Effector memory CD8-positive, alpha-beta T cell (primary cell): Measurements from ENCODE around the gene AGAP1.
A peak's percentile ranks its signal among the peaks of the same experiment; 100 is the strongest.

Source experiments
- ATAC-seq: fragments of 150-1000 bp; cut with Tn5 transposase; replicated peaks from 2 replicates; pipeline ENCODE4 v1.10.0; 2021; ENCODE audit warnings: mild to moderate bottlenecking, moderate library complexity
- DNase-seq, 3 experiments: peaks; one replicate each; pipeline ENCODE4 v3.0.0; 2021
- H3K27ac Mint-ChIP-seq, 2 donors: one replicate each; pipeline ENCODE4 v1.8.0; 2022; ENCODE audit warnings: mild to moderate bottlenecking in 2 of 2, mixed read lengths in 2 of 2, moderate library complexity in 2 of 2
- H3K27me3 Mint-ChIP-seq, 2 donors: one replicate each; pipeline ENCODE4 v1.8.0; 2022; ENCODE audit warnings: mixed read lengths in 2 of 2
- H3K36me3 Mint-ChIP-seq: one replicate; pipeline ENCODE4 v1.8.0; 2022; ENCODE audit warnings: mild to moderate bottlenecking, moderate library complexity, mixed read lengths; ENCODE audit not compliant: insufficient read depth
- H3K4me1 Mint-ChIP-seq, 2 donors: one replicate each; pipeline ENCODE4 v1.8.0; 2022; ENCODE audit warnings: low read depth in 2 of 2, mixed read lengths in 2 of 2
- H3K4me3 Mint-ChIP-seq, 2 donors: one replicate each; pipeline ENCODE4 v1.8.0; 2022; ENCODE audit warnings: mild to moderate bottlenecking in 2 of 2, mixed read lengths in 2 of 2, moderate library complexity in 2 of 2
- H3K9me3 Mint-ChIP-seq, 2 donors: one replicate each; pipeline ENCODE4 v1.8.0; 2022; ENCODE audit warnings: mixed read lengths in 2 of 2

AGAP1 gene

GRCh38 chr2:235495373-235496238 lies 1.8 kb downstream of the AGAP1 start:
- Mint-ChIP-seq H3K4me3 (peak overlapping the region; percentile 72 to 78), H3K36me3 (peaks cover 6% of the 10 kb centered on the region), H3K4me1 (peaks cover 11 to 14% of the 10 kb centered on the region in 2 donors), H3K9me3 (no peaks in the 10 kb centered on the region), H3K27me3 (peaks cover 30 to 47% of the 10 kb centered on the region in 2 donors), H3K27ac (peak overlapping the region in 1 of 2 donors; percentile 55)
- DNase-seq (no peak), ATAC-seq (no peak)

- Mint-ChIP-seq H3K4me1 (peaks cover 13 to 17% of the 10 kb centered on the region in 2 donors), H3K27me3 (peaks cover 30 to 51% of the 10 kb centered on the region in 2 donors), H3K9me3 (no peaks in the 10 kb centered on the region), H3K4me3 (peak overlapping the region; percentile 35 to 78), H3K27ac (no peak overlapping the region), H3K36me3 (peaks cover 6% of the 10 kb centered on the region)
- DNase-seq: no peak
- ATAC-seq: no peak
Observed at GRCh38 chr2:235496239-235496621, 2.4 kb downstream of the AGAP1 start.

GRCh38 chr2:235497096-235497495 lies 3.3 kb downstream of the AGAP1 start:
- H3K4me3 Mint-ChIP-seq: no peak overlapping the region
- no peaks in the 10 kb centered on the region for H3K9me3 Mint-ChIP-seq
- peaks cover 20 to 24% of the 10 kb centered on the region in 2 donors for H3K4me1 Mint-ChIP-seq

DNA sequence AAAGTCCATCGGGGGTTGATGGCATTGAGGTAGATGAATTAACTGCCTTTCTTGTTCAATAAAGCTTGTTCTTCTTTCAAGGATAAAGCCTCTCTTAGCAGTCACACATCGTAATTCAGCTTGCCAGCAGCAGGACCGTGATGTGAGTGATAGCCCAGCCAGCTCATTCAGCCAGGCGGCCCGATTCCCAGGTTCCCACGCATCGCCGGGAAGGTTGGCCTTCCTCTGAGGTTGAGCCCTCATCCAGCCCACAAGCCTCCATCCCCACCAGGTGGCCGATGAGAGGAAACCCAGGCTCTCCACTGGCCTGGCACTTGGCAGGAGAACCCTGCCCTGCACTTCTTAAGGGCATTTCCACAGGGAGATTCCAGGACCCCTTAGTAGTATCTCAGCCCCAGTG lies 4.7 kb downstream of the AGAP1 start:
- Mint-ChIP-seq H3K4me1 (peaks cover 17 to 20% of the 10 kb centered on the region in 2 donors), H3K9me3 (no peaks in the 10 kb centered on the region), H3K36me3 (peaks cover 6% of the 10 kb centered on the region), H3K27ac (no peak overlapping the region), H3K27me3 (peaks cover 16 to 32% of the 10 kb centered on the region in 2 donors), H3K4me3 (no peak overlapping the region)
- DNase-seq (no peak), ATAC-seq (no peak)

More at GRCh38 chr2:235497096-235497495, 3.3 kb downstream of the AGAP1 start:
- ATAC-seq (no peak), DNase-seq (no peak)
- H3K36me3 Mint-ChIP-seq: peaks cover 6% of the 10 kb centered on the region
- H3K27ac Mint-ChIP-seq: no peak overlapping the region
- peaks cover 27 to 45% of the 10 kb centered on the region in 2 donors for H3K27me3 Mint-ChIP-seq

DNA sequence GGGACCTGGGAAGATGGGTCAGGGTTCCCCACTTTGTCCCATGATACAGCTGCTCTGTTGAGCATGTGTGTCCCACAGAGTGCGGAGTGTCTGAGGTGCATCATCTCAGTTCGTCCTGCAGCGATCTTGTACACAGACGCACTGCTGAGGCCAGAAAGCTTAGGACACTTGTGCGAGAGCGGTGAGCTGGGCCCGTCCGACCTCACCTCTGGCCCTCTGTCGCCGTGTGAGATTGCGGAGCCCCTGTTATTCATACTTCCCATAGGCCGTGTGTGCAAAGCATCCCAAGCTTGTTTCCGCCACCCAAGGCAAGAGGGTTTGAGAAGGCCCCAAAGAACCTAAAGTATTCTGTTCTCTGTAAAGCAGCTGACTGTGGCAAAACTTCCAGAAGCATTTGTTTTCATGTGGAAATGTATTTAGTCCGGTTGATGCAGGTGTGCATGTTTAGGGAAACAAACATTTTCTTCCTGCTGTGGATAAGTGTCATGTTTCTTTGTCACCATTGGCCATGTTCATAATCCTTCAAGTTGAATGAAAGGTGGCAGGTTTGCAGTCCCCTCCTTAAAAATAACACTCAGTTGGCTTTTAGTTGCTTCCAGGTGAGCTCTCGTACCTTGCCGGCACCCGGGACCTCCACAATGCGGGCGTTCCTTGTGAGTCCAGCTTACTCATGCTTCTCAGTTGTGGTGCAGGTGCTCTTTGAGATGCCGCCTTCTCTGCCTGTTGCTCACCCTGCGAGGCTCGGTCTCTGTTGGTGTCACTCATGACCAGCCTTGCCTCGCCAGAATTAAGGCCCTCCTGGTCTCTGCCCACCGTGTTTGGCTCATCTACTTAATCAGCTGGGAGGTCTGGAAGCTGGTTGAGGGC lies 5.3 kb downstream of the AGAP1 start:
- Mint-ChIP-seq H3K27ac (no peak overlapping the region), H3K9me3 (no peaks in the 10 kb centered on the region), H3K4me1 (peaks cover 17 to 20% of the 10 kb centered on the region in 2 donors), H3K27me3 (peaks cover 16 to 32% of the 10 kb centered on the region in 2 donors), H3K4me3 (no peak overlapping the region), H3K36me3 (peaks cover 6% of the 10 kb centered on the region)
- DNase-seq (no peak), ATAC-seq (no peak)

DNA sequence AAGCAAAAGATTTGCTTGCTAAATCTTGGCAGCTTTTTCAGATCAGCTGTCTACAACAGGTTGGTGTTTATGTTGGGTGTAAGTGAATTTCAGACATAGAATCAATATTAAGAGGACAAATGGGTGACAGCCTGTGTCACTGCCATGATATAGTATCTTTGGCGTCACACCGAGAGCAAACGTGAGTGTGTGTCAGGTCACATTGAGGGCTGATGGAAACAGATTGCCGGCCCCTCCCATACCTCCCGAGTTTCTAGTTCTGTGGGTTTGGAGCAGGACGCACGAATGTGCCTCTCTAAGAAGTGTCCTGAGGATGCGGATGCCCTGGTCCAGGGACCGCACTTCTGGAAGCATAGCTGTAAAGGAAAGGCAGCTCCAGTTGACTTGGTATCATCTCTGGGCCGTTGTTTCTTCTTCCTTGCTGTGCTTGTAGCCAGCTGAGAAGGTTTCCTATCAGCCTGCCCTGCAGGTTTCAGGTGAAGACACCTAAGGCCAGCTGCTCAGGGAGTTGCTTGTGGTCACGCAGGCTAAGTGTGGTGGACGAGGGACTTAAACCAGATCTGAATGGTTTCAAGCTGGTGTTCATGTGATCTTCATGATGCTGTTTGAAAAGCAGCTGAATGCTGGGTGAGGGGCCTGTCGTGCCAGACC lies 6.4 kb downstream of the AGAP1 start:
- Mint-ChIP-seq H3K27ac (no peak overlapping the region), H3K4me1 (peaks cover 20 to 22% of the 10 kb centered on the region in 2 donors), H3K36me3 (peaks cover 4% of the 10 kb centered on the region), H3K27me3 (peaks cover 19 to 37% of the 10 kb centered on the region in 2 donors), H3K9me3 (no peaks in the 10 kb centered on the region), H3K4me3 (peak overlapping the region in 1 of 2 donors; percentile 29)
- no peak for DNase-seq
- no peak for ATAC-seq

DNA sequence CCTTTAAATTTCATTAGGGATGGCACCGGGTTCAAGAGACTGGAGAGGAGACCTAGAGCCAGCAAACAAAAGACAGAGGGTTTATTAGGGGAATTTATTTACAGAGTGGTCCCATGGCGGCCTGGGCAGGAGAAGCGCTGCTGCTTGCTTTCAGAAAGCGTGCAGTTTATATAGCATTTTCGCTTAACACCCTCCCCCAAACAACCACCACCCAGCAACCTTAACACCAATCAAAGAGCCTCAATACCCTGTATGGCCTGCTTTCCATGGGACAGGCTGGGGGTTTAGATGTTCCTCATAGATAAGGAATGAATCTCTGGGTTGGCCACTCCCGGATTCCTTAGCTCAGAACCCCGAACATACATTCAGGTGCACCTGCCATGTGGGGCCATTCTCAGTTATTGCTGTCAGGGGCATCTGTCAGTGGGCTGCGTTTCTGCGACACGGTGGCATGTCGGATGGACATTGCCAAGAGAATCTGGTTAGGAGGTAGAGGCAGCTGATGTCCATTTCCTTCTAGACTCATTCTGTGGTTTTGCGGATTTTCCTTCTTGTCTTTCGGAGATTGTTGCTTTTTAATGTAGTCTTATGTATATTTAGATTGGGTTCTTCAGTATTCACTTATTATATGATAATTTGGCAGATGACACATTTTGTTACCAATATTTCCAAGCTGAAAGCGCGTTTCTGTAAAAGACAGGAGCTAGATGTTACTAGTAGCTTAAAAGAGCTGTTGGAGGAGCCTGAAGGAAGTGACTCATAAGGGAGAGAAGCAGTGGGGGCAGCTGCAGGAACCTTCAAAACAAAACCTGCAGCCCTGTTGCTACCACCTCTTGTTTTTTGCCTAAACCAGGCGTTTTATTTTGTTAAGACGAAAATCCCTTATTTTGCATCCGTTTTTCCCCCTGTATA lies 7.2 kb downstream of the AGAP1 start:
- Mint-ChIP-seq H3K36me3 (no peaks in the 10 kb centered on the region), H3K9me3 (no peaks in the 10 kb centered on the region), H3K27me3 (peaks cover 12 to 34% of the 10 kb centered on the region in 2 donors), H3K4me3 (peak overlapping the region; percentile 61 to 69), H3K4me1 (peaks cover 19 to 20% of the 10 kb centered on the region in 2 donors), H3K27ac (no peak overlapping the region)
- ATAC-seq (peak; percentile 70), DNase-seq (no peak)

- H3K4me1 Mint-ChIP-seq: peaks cover 18% of the 10 kb centered on the region in 2 donors
- DNase-seq: no peak
- H3K27ac Mint-ChIP-seq: no peak overlapping the region
- peaks cover 9 to 33% of the 10 kb centered on the region in 2 donors for H3K27me3 Mint-ChIP-seq
- ATAC-seq: no peak
- H3K4me3 Mint-ChIP-seq: peak overlapping the region; percentile 61 to 69
- H3K36me3 Mint-ChIP-seq: no peaks in the 10 kb centered on the region
- no peaks in the 10 kb centered on the region for H3K9me3 Mint-ChIP-seq
Observed at GRCh38 chr2:235501673-235502031, 7.8 kb downstream of the AGAP1 start.

- Mint-ChIP-seq H3K27me3 (peaks cover 5 to 38% of the 10 kb centered on the region in 2 donors), H3K4me3 (peak overlapping the region in 1 of 2 donors; percentile 69), H3K4me1 (peaks cover 16 to 18% of the 10 kb centered on the region in 2 donors), H3K27ac (no peak overlapping the region), H3K36me3 (no peaks in the 10 kb centered on the region), H3K9me3 (no peaks in the 10 kb centered on the region)
- DNase-seq (no peak), ATAC-seq (no peak)
Observed at GRCh38 chr2:235502336-235502735, 8.5 kb downstream of the AGAP1 start.

DNA sequence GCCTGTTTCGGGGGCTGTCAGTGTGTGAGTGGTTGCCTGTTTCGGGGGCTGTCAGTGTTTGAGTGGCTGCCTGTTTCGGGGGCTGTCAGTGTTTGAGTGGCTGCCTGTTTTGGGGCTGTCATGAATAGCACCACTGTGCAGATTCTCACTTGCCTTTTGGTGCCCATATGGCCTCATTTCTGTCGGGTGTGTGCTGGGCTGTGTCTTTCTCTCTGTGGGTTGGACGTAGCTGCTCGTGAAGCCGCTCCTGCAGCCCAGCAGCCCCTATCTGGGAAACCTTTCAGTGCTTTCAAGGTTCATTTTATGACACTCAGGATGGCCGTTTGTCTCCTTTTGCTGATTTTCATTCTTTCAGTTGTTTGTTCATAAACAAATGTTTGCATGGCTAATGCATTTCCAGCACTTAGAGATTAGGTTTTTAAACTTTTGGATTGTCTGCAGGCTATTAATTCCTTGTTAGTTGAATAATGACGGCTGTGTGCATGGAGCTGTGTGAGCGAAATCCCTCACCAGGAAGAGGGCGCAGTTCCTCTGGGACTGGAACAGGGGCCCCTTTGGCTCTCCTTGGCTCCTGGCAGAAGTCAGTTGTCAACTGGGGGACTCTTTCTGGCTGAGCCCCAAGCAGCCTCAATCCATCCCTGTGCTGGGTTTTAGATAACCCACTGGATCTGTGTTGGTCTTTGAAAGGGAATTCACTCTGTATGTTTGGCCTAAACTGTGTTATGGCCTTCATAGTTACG lies 10.8 kb downstream of the AGAP1 start:
- ATAC-seq (no peak), DNase-seq (no peak)
- Mint-ChIP-seq H3K27me3 (peaks cover 5 to 34% of the 10 kb centered on the region in 2 donors), H3K27ac (no peak overlapping the region), H3K9me3 (no peaks in the 10 kb centered on the region), H3K4me3 (peak overlapping the region in 1 of 2 donors; percentile 2), H3K4me1 (peaks cover 16 to 18% of the 10 kb centered on the region in 2 donors), H3K36me3 (no peaks in the 10 kb centered on the region)

DNA sequence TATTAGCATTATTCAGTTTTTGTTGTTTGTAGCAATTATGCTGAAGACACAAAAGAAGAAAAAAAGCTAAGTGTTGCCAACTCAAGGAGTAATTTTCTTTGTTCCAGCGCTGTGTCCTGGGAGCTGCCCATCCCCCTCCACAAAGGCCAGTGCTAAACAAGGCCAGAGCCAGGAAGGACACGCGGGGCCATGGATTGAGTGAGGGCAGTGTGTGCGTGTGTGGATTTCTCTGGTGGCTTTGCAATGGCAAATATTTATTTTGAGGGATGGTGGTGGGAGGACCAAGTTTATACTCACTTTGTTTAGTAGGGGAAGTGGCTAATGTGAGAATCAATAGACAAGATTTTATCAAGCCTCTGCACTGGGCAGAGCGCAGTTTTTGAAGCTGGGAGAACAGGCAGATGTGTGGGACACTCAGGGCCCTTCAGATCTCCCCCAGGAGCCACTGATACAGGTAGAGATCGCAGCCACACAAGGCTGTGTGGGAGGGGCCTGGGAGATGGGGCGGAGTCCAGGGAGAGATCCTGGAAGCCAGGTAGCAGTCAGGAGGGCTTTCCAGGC lies 11.4 kb downstream of the AGAP1 start:
- peaks cover 16 to 18% of the 10 kb centered on the region in 2 donors for H3K4me1 Mint-ChIP-seq
- peak overlapping the region in 1 of 2 donors; percentile 2 for H3K4me3 Mint-ChIP-seq
- no peaks in the 10 kb centered on the region for H3K36me3 Mint-ChIP-seq
- DNase-seq: no peak
- no peaks in the 10 kb centered on the region for H3K9me3 Mint-ChIP-seq
- no peak overlapping the region for H3K27ac Mint-ChIP-seq
- ATAC-seq: no peak
- H3K27me3 Mint-ChIP-seq: peaks cover 5 to 28% of the 10 kb centered on the region in 2 donors
